ENCODE data around the gene HSPB9. TPM values are rescaled to one million over a fixed set of nuclear protein-coding genes. Genes with fewer than 3 reads are reported as not detected.

Gene HSPB9
- total and polyA plus RNA-seq, 9 of the 15 experiments (the other 6 are each of a cell fraction or from before 2014, with no cell fraction given) = 0.04 to 0.16 (median 0.08) TPM; not detected in 3

DNA sequence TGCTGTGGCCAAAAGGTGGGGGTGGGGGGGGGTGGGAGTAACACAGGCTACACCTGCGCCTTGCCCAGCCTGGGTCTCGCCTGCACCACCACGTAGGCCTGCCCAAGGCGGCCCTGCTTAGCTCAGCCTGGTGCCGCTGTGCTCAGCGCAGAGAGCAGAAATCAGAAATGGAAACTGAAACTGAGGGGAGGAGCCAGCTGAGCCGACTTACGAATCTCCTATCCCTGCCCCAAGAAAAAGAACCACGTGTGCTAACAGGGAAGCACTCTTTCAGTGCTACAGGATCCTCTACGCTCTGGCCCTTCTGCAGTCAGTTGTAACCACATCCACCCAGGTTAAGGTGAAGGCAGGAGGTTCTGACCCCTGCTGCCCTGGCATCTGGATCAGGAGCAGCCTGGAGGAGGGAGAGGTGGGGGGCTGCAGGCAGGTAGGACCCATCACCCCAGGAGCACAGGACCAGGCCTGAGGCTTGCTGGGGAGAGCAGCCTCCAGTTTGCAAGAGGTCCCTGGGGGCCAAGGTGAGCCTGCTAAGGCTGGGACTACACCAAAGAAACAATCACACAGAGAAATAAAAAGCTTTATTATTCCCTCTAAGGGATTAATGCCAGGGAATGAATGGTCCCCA is 9.9 kb upstream of the HSPB9 start, which contains the start of gene DHX58 (continued):
- TF ChIP-seq, protein P1, sequence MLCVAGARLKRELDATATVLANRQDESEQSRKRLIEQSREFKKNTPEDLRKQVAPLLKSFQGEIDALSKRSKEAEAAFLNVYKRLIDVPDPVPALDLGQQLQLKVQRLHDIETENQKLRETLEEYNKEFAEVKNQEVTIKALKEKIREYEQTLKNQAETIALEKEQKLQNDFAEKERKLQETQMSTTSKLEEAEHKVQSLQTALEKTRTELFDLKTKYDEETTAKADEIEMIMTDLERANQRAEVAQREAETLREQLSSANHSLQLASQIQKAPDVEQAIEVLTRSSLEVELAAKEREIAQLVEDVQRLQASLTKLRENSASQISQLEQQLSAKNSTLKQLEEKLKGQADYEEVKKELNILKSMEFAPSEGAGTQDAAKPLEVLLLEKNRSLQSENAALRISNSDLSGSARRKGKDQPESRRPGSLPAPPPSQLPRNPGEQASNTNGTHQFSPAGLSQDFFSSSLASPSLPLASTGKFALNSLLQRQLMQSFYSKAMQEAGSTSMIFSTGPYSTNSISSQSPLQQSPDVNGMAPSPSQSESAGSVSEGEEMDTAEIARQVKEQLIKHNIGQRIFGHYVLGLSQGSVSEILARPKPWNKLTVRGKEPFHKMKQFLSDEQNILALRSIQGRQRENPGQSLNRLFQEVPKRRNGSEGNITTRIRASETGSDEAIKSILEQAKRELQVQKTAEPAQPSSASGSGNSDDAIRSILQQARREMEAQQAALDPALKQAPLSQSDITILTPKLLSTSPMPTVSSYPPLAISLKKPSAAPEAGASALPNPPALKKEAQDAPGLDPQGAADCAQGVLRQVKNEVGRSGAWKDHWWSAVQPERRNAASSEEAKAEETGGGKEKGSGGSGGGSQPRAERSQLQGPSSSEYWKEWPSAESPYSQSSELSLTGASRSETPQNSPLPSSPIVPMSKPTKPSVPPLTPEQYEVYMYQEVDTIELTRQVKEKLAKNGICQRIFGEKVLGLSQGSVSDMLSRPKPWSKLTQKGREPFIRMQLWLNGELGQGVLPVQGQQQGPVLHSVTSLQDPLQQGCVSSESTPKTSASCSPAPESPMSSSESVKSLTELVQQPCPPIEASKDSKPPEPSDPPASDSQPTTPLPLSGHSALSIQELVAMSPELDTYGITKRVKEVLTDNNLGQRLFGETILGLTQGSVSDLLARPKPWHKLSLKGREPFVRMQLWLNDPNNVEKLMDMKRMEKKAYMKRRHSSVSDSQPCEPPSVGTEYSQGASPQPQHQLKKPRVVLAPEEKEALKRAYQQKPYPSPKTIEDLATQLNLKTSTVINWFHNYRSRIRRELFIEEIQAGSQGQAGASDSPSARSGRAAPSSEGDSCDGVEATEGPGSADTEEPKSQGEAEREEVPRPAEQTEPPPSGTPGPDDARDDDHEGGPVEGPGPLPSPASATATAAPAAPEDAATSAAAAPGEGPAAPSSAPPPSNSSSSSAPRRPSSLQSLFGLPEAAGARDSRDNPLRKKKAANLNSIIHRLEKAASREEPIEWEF (CRISPR knock-in tag; IDR thresholded peaks at IDR 0.05) = no peak
- TF ChIP-seq MAZ (CRISPR knock-in tag; conservative IDR thresholded peaks at IDR 0.05 in 1 of 2, IDR thresholded peaks at IDR 0.05 in 1 of 2) (0 out of 4 replicates have a peak, but pooled peaks of 1 of the 2 experiments have one; percentile 31), GABPB2 (CRISPR knock-in tag; conservative IDR thresholded peaks at IDR 0.05) (no peak), TCF7 (IDR thresholded peaks at IDR 0.05; ENCODE audit: borderline replicate concordance) (no peak), CSDE1 (IDR thresholded peaks at IDR 0.05) (no peak), E2F6 (IDR thresholded peaks at IDR 0.05; ENCODE audit: borderline replicate concordance in 1 of 2, extremely low read depth in 1 of 2, insufficient read depth in 1 of 2, insufficient read length in 1 of 2, low read depth in 1 of 2, low read length in 1 of 2, poor library complexity in 1 of 2, severe bottlenecking in 1 of 2) (peak in 1 of 2 experiments; percentile 21)
- TF ChIP-seq, protein P2, sequence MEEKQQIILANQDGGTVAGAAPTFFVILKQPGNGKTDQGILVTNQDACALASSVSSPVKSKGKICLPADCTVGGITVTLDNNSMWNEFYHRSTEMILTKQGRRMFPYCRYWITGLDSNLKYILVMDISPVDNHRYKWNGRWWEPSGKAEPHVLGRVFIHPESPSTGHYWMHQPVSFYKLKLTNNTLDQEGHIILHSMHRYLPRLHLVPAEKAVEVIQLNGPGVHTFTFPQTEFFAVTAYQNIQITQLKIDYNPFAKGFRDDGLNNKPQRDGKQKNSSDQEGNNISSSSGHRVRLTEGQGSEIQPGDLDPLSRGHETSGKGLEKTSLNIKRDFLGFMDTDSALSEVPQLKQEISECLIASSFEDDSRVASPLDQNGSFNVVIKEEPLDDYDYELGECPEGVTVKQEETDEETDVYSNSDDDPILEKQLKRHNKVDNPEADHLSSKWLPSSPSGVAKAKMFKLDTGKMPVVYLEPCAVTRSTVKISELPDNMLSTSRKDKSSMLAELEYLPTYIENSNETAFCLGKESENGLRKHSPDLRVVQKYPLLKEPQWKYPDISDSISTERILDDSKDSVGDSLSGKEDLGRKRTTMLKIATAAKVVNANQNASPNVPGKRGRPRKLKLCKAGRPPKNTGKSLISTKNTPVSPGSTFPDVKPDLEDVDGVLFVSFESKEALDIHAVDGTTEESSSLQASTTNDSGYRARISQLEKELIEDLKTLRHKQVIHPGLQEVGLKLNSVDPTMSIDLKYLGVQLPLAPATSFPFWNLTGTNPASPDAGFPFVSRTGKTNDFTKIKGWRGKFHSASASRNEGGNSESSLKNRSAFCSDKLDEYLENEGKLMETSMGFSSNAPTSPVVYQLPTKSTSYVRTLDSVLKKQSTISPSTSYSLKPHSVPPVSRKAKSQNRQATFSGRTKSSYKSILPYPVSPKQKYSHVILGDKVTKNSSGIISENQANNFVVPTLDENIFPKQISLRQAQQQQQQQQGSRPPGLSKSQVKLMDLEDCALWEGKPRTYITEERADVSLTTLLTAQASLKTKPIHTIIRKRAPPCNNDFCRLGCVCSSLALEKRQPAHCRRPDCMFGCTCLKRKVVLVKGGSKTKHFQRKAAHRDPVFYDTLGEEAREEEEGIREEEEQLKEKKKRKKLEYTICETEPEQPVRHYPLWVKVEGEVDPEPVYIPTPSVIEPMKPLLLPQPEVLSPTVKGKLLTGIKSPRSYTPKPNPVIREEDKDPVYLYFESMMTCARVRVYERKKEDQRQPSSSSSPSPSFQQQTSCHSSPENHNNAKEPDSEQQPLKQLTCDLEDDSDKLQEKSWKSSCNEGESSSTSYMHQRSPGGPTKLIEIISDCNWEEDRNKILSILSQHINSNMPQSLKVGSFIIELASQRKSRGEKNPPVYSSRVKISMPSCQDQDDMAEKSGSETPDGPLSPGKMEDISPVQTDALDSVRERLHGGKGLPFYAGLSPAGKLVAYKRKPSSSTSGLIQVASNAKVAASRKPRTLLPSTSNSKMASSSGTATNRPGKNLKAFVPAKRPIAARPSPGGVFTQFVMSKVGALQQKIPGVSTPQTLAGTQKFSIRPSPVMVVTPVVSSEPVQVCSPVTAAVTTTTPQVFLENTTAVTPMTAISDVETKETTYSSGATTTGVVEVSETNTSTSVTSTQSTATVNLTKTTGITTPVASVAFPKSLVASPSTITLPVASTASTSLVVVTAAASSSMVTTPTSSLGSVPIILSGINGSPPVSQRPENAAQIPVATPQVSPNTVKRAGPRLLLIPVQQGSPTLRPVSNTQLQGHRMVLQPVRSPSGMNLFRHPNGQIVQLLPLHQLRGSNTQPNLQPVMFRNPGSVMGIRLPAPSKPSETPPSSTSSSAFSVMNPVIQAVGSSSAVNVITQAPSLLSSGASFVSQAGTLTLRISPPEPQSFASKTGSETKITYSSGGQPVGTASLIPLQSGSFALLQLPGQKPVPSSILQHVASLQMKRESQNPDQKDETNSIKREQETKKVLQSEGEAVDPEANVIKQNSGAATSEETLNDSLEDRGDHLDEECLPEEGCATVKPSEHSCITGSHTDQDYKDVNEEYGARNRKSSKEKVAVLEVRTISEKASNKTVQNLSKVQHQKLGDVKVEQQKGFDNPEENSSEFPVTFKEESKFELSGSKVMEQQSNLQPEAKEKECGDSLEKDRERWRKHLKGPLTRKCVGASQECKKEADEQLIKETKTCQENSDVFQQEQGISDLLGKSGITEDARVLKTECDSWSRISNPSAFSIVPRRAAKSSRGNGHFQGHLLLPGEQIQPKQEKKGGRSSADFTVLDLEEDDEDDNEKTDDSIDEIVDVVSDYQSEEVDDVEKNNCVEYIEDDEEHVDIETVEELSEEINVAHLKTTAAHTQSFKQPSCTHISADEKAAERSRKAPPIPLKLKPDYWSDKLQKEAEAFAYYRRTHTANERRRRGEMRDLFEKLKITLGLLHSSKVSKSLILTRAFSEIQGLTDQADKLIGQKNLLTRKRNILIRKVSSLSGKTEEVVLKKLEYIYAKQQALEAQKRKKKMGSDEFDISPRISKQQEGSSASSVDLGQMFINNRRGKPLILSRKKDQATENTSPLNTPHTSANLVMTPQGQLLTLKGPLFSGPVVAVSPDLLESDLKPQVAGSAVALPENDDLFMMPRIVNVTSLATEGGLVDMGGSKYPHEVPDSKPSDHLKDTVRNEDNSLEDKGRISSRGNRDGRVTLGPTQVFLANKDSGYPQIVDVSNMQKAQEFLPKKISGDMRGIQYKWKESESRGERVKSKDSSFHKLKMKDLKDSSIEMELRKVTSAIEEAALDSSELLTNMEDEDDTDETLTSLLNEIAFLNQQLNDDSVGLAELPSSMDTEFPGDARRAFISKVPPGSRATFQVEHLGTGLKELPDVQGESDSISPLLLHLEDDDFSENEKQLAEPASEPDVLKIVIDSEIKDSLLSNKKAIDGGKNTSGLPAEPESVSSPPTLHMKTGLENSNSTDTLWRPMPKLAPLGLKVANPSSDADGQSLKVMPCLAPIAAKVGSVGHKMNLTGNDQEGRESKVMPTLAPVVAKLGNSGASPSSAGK (IDR thresholded peaks at IDR 0.05) = no peak
